Measurements from ENCODE around the gene HIC2. TPM values are rescaled to one million over a fixed set of nuclear protein-coding genes. Genes with fewer than 3 reads are reported as not detected.
"Not testable (repeated sequence)": the region's sequence is repeated elsewhere in the genome, so short reads cannot be mapped to it uniquely, and the experiment has no call there.

Gene HIC2
- total RNA-seq, 1 donor: 1.4 TPM

- H3K27ac ChIP-seq (ENCODE audit: low read depth, low read length); H3K27me3 ChIP-seq (ENCODE audit: insufficient read depth, low read length); H4K20me1 ChIP-seq (ENCODE audit: insufficient read depth, low read length); H2AFZ ChIP-seq (ENCODE audit: low read length); H3K4me1 ChIP-seq (ENCODE audit: insufficient read depth, low read length); H3K36me3 ChIP-seq (ENCODE audit: insufficient read depth, low read length); H3K4me3 ChIP-seq (ENCODE audit: insufficient read depth, low read length); H3K79me2 ChIP-seq (ENCODE audit: insufficient read depth, low read length); H3K4me2 ChIP-seq (ENCODE audit: insufficient read depth, low read length); DNase-seq (ENCODE audit: insufficient read length, low spot score, missing footprints); H3K9me3 ChIP-seq (ENCODE audit: low read depth, low read length): not testable (repeated sequence)
Observed at GRCh38 chr22:21401197-21401969, 15.8 kb upstream of the HIC2 start.

GRCh38 chr22:21402763-21403314 lies 14.3 kb upstream of the HIC2 start:
- H2AFZ ChIP-seq (ENCODE audit: low read length); H3K4me1 ChIP-seq (ENCODE audit: insufficient read depth, low read length); H3K4me3 ChIP-seq (ENCODE audit: insufficient read depth, low read length); H3K27me3 ChIP-seq (ENCODE audit: insufficient read depth, low read length); H3K4me2 ChIP-seq (ENCODE audit: insufficient read depth, low read length); H4K20me1 ChIP-seq (ENCODE audit: insufficient read depth, low read length); H3K36me3 ChIP-seq (ENCODE audit: insufficient read depth, low read length); DNase-seq (ENCODE audit: insufficient read length, low spot score, missing footprints); H3K9me3 ChIP-seq (ENCODE audit: low read depth, low read length); H3K27ac ChIP-seq (ENCODE audit: low read depth, low read length); H3K79me2 ChIP-seq (ENCODE audit: insufficient read depth, low read length): not testable (repeated sequence)

- H3K9me3 ChIP-seq (ENCODE audit: low read depth, low read length); H4K20me1 ChIP-seq (ENCODE audit: insufficient read depth, low read length); H3K27ac ChIP-seq (ENCODE audit: low read depth, low read length); H3K4me2 ChIP-seq (ENCODE audit: insufficient read depth, low read length); H3K79me2 ChIP-seq (ENCODE audit: insufficient read depth, low read length); H3K27me3 ChIP-seq (ENCODE audit: insufficient read depth, low read length); H3K4me1 ChIP-seq (ENCODE audit: insufficient read depth, low read length); H3K4me3 ChIP-seq (ENCODE audit: insufficient read depth, low read length); H3K36me3 ChIP-seq (ENCODE audit: insufficient read depth, low read length); H2AFZ ChIP-seq (ENCODE audit: low read length); DNase-seq (ENCODE audit: insufficient read length, low spot score, missing footprints): not testable (repeated sequence)
Observed at GRCh38 chr22:21407139-21407538, 10.0 kb upstream of the HIC2 start.

GRCh38 chr22:21407792-21408191 lies 9.4 kb upstream of the HIC2 start:
- not testable (repeated sequence) for H4K20me1 ChIP-seq (ENCODE audit: insufficient read depth, low read length); DNase-seq (ENCODE audit: insufficient read length, low spot score, missing footprints); H3K36me3 ChIP-seq (ENCODE audit: insufficient read depth, low read length); H3K4me3 ChIP-seq (ENCODE audit: insufficient read depth, low read length); H3K27ac ChIP-seq (ENCODE audit: low read depth, low read length); H3K4me2 ChIP-seq (ENCODE audit: insufficient read depth, low read length); H3K27me3 ChIP-seq (ENCODE audit: insufficient read depth, low read length); H3K79me2 ChIP-seq (ENCODE audit: insufficient read depth, low read length); H3K9me3 ChIP-seq (ENCODE audit: low read depth, low read length); H2AFZ ChIP-seq (ENCODE audit: low read length); H3K4me1 ChIP-seq (ENCODE audit: insufficient read depth, low read length)

GRCh38 chr22:21416375-21416774 lies 796 bp upstream of the HIC2 start:
- H3K27ac ChIP-seq (ENCODE audit: low read depth, low read length); H3K4me2 ChIP-seq (ENCODE audit: insufficient read depth, low read length); H3K9me3 ChIP-seq (ENCODE audit: low read depth, low read length); DNase-seq (ENCODE audit: insufficient read length, low spot score, missing footprints); H3K27me3 ChIP-seq (ENCODE audit: insufficient read depth, low read length); H4K20me1 ChIP-seq (ENCODE audit: insufficient read depth, low read length); H3K4me3 ChIP-seq (ENCODE audit: insufficient read depth, low read length); H2AFZ ChIP-seq (ENCODE audit: low read length); H3K79me2 ChIP-seq (ENCODE audit: insufficient read depth, low read length); H3K36me3 ChIP-seq (ENCODE audit: insufficient read depth, low read length); H3K4me1 ChIP-seq (ENCODE audit: insufficient read depth, low read length): not testable (repeated sequence)

GRCh38 chr22:21417853-21418252 lies 682 bp downstream of the HIC2 start:
- not testable (repeated sequence) for DNase-seq (ENCODE audit: insufficient read length, low spot score, missing footprints); H2AFZ ChIP-seq (ENCODE audit: low read length)

GRCh38 chr22:21418974-21419638 lies 1.9 kb downstream of the HIC2 start:
- not testable (repeated sequence) for H2AFZ ChIP-seq (ENCODE audit: low read length); H3K4me1 ChIP-seq (ENCODE audit: insufficient read depth, low read length); H3K9me3 ChIP-seq (ENCODE audit: low read depth, low read length); H3K27ac ChIP-seq (ENCODE audit: low read depth, low read length); H3K4me2 ChIP-seq (ENCODE audit: insufficient read depth, low read length); H3K27me3 ChIP-seq (ENCODE audit: insufficient read depth, low read length); H3K4me3 ChIP-seq (ENCODE audit: insufficient read depth, low read length); H3K36me3 ChIP-seq (ENCODE audit: insufficient read depth, low read length); DNase-seq (ENCODE audit: insufficient read length, low spot score, missing footprints); H4K20me1 ChIP-seq (ENCODE audit: insufficient read depth, low read length); H3K79me2 ChIP-seq (ENCODE audit: insufficient read depth, low read length)

More at GRCh38 chr22:21417853-21418252, 682 bp downstream of the HIC2 start:
- not testable (repeated sequence) for H4K20me1 ChIP-seq (ENCODE audit: insufficient read depth, low read length); H3K27ac ChIP-seq (ENCODE audit: low read depth, low read length); H3K27me3 ChIP-seq (ENCODE audit: insufficient read depth, low read length); H3K79me2 ChIP-seq (ENCODE audit: insufficient read depth, low read length); H3K36me3 ChIP-seq (ENCODE audit: insufficient read depth, low read length); H3K4me2 ChIP-seq (ENCODE audit: insufficient read depth, low read length); H3K9me3 ChIP-seq (ENCODE audit: low read depth, low read length); H3K4me1 ChIP-seq (ENCODE audit: insufficient read depth, low read length)
- peak overlapping the region; percentile 45 for H3K4me3 ChIP-seq (ENCODE audit: insufficient read depth, low read length)

- H3K27me3 ChIP-seq (ENCODE audit: insufficient read depth, low read length); H3K4me2 ChIP-seq (ENCODE audit: insufficient read depth, low read length); H3K79me2 ChIP-seq (ENCODE audit: insufficient read depth, low read length); H3K27ac ChIP-seq (ENCODE audit: low read depth, low read length); DNase-seq (ENCODE audit: insufficient read length, low spot score, missing footprints); H4K20me1 ChIP-seq (ENCODE audit: insufficient read depth, low read length); H3K4me1 ChIP-seq (ENCODE audit: insufficient read depth, low read length); H3K4me3 ChIP-seq (ENCODE audit: insufficient read depth, low read length); H2AFZ ChIP-seq (ENCODE audit: low read length); H3K36me3 ChIP-seq (ENCODE audit: insufficient read depth, low read length); H3K9me3 ChIP-seq (ENCODE audit: low read depth, low read length): not testable (repeated sequence)
Observed at GRCh38 chr22:21420180-21420763, 3.1 kb downstream of the HIC2 start.

Data from osteoblast (primary cell).